Liver (tissue), 9 donors: Measurements from ENCODE around the gene ARHGEF16. TPM values are rescaled to one million over a fixed set of nuclear protein-coding genes. Genes with fewer than 3 reads are reported as not detected.

Experiments used
- DNase-seq: peaks from one replicate; pipeline ENCODE4 v3.0.0-alpha.2; 2017; ENCODE audit warnings: low spot score
- H3K27ac ChIP-seq, 2 donors: one replicate each; pipeline ENCODE4 v1.7.0; 2013; ENCODE audit warnings: inconsistent platforms in 2 of 2, low read length in 2 of 2, control low read depth in 1 of 2, low read depth in 1 of 2, mild to moderate bottlenecking in 1 of 2
- H3K27me3 ChIP-seq, 4 donors: one replicate each; pipeline versions ENCODE4 v1.6.1 to v1.7.0; 2013; ENCODE audit warnings: low read length in 3 of 4, inconsistent platforms in 1 of 4, mild to moderate bottlenecking in 1 of 4, moderate library complexity in 1 of 4; ENCODE audit not compliant: control insufficient read depth in 4 of 4, insufficient read depth in 4 of 4
- H3K36me3 ChIP-seq, 4 donors: one replicate each; pipeline versions ENCODE4 v1.6.1 to v1.7.0; 2013; ENCODE audit warnings: low read length in 3 of 4, mild to moderate bottlenecking in 3 of 4, low read depth in 1 of 4, moderate library complexity in 1 of 4; ENCODE audit not compliant: control insufficient read depth in 4 of 4, insufficient read depth in 3 of 4
- H3K4me1 ChIP-seq, 4 donors: one replicate each; pipeline versions ENCODE4 v1.6.1 to v1.7.0; 2013; ENCODE audit warnings: low read length in 3 of 4, mild to moderate bottlenecking in 3 of 4, moderate library complexity in 1 of 4; ENCODE audit not compliant: control insufficient read depth in 4 of 4, insufficient read depth in 4 of 4
- H3K4me3 ChIP-seq, 3 donors: one replicate each; pipeline versions ENCODE4 v1.6.1 to v1.7.0; 2013; ENCODE audit warnings: low read length in 3 of 3, control low read depth in 1 of 3, low read depth in 1 of 3, mild to moderate bottlenecking in 1 of 3
- H3K9ac ChIP-seq, 2 donors: one replicate each; pipeline ENCODE4 v1.7.0; 2013; ENCODE audit warnings: low read length in 2 of 2, mild to moderate bottlenecking in 2 of 2, moderate library complexity in 2 of 2, control low read depth in 1 of 2, low read depth in 1 of 2
- H3K9me3 ChIP-seq, 4 donors: one replicate each; pipeline versions ENCODE4 v1.6.1 to v1.7.0; 2013; ENCODE audit warnings: low read length in 3 of 4; ENCODE audit not compliant: control insufficient read depth in 4 of 4
- EGR1 ChIP-seq, 2 donors: IDR thresholded peaks; 2 replicates each; pipeline ENCODE4 v1.6.1; 2016 to 2018; ENCODE audit warnings: antibody characterized with exemption in 2 of 2, low read depth in 2 of 2
- FOXA1 ChIP-seq: IDR thresholded peaks from 2 replicates; pipeline ENCODE4 v1.6.1; 2016; ENCODE audit warnings: antibody characterized with exemption
- FOXA2 ChIP-seq: IDR thresholded peaks from 2 replicates; pipeline ENCODE4 v1.6.1; 2016; ENCODE audit warnings: antibody characterized with exemption
- GABPA ChIP-seq, 2 donors: IDR thresholded peaks in 1 of 2; conservative IDR thresholded peaks in 1 of 2; 2 replicates each; pipeline ENCODE4 v1.6.1; 2016; ENCODE audit warnings: antibody characterized with exemption in 2 of 2, mild to moderate bottlenecking in 1 of 2, moderate library complexity in 1 of 2
- HNF4A ChIP-seq, 2 donors: conservative IDR thresholded peaks; 2 replicates each; pipeline ENCODE4 v1.6.1; 2016; ENCODE audit warnings: antibody characterized with exemption in 2 of 2, mild to moderate bottlenecking in 2 of 2
- HNF4G ChIP-seq: IDR thresholded peaks from 2 replicates; pipeline ENCODE4 v1.6.1; 2016; ENCODE audit warnings: antibody characterized with exemption
- NR2F2 ChIP-seq: IDR thresholded peaks from 2 replicates; pipeline ENCODE4 v1.6.1; 2016; ENCODE audit warnings: antibody characterized with exemption
- RAD21 ChIP-seq, 2 donors: IDR thresholded peaks; 2 replicates each; pipeline ENCODE4 v1.6.1; 2016; ENCODE audit warnings: antibody characterized with exemption in 2 of 2, mild to moderate bottlenecking in 2 of 2
- RXRA ChIP-seq, 2 donors: IDR thresholded peaks; 2 replicates each; pipeline ENCODE4 v1.6.1; 2017 to 2018; ENCODE audit warnings: antibody characterized with exemption in 2 of 2, mild to moderate bottlenecking in 1 of 2
- SP1 ChIP-seq: IDR thresholded peaks from 2 replicates; pipeline ENCODE4 v1.6.1; 2018; ENCODE audit warnings: antibody characterized with exemption, mild to moderate bottlenecking
- TAF1 ChIP-seq: conservative IDR thresholded peaks from 2 replicates; pipeline ENCODE4 v1.6.1; 2016; ENCODE audit warnings: antibody characterized with exemption, mild to moderate bottlenecking
- YY1 ChIP-seq: IDR thresholded peaks from 2 replicates; pipeline ENCODE4 v1.6.1; 2016; ENCODE audit warnings: antibody characterized with exemption, mild to moderate bottlenecking
- WGBS: extraction: QIAGEN DNeasy Blood & Tissue Kit; methylation state at CpG from one replicate; pipeline ENCODE4 v1.1.7; 2013; 5-methylcytosine and 5-hydroxymethylcytosine counted together
- polyA plus RNA-seq, 2 donors: library from polyadenylated mRNA; stranded (reverse) in 1 of 2; unstranded in 1 of 2; fragments of 200-250 nt in 1 of 2; fragments of >200 nt in 1 of 2; fragmentation: Nextera tagmentation in 1 of 2; extraction: Ambion mirVana in 1 of 2; gene quantifications; one replicate each; pipeline versions ENCODE4 v1.2.1 to v1.2.3, GENCODE V29; 2013 to 2015
- total RNA-seq, 2 donors: library from RNA; depleted of rRNA; stranded (reverse); fragments of >200 nt; gene quantifications; one replicate each; pipeline ENCODE4 v1.2.3, GENCODE V29; 2014
- TF ChIP-seq, protein P1 (sequence below): fragments of 150-350 bp; IDR thresholded peaks from 2 replicates; pipeline ENCODE4 v1.5.1; 2017; ENCODE audit warnings: improper control_type of control experiment, low read depth, low read length; ENCODE audit not compliant: missing input control
- TF ChIP-seq, protein P2 (sequence below): IDR thresholded peaks from 2 replicates; pipeline ENCODE4 v1.6.1; 2016; ENCODE audit warnings: antibody characterized with exemption
- TF ChIP-seq, protein P3 (sequence below): IDR thresholded peaks from 2 replicates; pipeline ENCODE4 v1.6.1; 2016; ENCODE audit warnings: antibody characterized with exemption
- TF ChIP-seq, protein P4 (sequence below): IDR thresholded peaks from 2 replicates; pipeline ENCODE4 v1.6.1; 2016; ENCODE audit warnings: antibody characterized with exemption, mild to moderate bottlenecking
- donor health status: healthy.
- donor health status: healthy.
- donor health status: healthy.
- donor health status: healthy.
- donor health status: healthy.

The ARHGEF16 gene
- total and polyA plus RNA-seq, 4 donors: 0.65 to 5.6 (median 2.8) TPM

DNA sequence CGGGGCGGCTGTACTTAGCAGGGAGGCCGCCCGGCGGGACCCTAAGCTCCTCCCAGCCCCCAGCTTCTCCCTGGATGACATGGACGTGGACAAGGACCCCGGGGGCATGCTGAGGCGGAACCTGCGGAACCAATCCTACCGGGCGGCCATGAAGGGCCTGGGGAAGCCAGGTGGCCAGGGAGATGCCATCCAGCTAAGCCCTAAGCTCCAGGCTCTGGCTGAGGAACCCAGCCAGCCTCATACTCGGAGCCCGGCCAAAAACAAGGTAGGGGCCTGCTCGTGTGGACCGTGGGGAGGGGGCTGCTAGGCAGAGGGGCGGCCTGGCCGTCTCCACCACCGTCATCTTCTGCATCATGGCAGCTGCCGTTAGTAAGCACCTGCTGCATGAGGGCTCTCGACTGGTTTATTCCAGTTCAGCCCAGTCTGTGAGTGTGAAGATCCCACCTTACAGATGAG lies 9.0 kb downstream of the ARHGEF16 start:
- WGBS: 96% methylated on average over 20 of the region's 20 CpGs
- Histone ChIP-seq H3K4me1 (peaks cover 2 to 10% (median 6%) of the 10 kb centered on the region in 4 donors), H3K36me3 (no peaks in the 10 kb centered on the region), H3K9me3 (no peaks in the 10 kb centered on the region), H3K27ac (no peak overlapping the region), H3K27me3 (no peaks in the 10 kb centered on the region), H3K4me3 (no peak overlapping the region), H3K9ac (no peak overlapping the region)
- DNase-seq: no peak
- TF ChIP-seq SP1 (no peak), FOXA2 (no peak), NR2F2 (no peak)
- TF ChIP-seq, protein P1, sequence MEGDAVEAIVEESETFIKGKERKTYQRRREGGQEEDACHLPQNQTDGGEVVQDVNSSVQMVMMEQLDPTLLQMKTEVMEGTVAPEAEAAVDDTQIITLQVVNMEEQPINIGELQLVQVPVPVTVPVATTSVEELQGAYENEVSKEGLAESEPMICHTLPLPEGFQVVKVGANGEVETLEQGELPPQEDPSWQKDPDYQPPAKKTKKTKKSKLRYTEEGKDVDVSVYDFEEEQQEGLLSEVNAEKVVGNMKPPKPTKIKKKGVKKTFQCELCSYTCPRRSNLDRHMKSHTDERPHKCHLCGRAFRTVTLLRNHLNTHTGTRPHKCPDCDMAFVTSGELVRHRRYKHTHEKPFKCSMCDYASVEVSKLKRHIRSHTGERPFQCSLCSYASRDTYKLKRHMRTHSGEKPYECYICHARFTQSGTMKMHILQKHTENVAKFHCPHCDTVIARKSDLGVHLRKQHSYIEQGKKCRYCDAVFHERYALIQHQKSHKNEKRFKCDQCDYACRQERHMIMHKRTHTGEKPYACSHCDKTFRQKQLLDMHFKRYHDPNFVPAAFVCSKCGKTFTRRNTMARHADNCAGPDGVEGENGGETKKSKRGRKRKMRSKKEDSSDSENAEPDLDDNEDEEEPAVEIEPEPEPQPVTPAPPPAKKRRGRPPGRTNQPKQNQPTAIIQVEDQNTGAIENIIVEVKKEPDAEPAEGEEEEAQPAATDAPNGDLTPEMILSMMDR: no peak
- TF ChIP-seq, protein P2, sequence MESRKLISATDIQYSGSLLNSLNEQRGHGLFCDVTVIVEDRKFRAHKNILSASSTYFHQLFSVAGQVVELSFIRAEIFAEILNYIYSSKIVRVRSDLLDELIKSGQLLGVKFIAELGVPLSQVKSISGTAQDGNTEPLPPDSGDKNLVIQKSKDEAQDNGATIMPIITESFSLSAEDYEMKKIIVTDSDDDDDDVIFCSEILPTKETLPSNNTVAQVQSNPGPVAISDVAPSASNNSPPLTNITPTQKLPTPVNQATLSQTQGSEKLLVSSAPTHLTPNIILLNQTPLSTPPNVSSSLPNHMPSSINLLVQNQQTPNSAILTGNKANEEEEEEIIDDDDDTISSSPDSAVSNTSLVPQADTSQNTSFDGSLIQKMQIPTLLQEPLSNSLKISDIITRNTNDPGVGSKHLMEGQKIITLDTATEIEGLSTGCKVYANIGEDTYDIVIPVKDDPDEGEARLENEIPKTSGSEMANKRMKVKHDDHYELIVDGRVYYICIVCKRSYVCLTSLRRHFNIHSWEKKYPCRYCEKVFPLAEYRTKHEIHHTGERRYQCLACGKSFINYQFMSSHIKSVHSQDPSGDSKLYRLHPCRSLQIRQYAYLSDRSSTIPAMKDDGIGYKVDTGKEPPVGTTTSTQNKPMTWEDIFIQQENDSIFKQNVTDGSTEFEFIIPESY: no peak

DNA sequence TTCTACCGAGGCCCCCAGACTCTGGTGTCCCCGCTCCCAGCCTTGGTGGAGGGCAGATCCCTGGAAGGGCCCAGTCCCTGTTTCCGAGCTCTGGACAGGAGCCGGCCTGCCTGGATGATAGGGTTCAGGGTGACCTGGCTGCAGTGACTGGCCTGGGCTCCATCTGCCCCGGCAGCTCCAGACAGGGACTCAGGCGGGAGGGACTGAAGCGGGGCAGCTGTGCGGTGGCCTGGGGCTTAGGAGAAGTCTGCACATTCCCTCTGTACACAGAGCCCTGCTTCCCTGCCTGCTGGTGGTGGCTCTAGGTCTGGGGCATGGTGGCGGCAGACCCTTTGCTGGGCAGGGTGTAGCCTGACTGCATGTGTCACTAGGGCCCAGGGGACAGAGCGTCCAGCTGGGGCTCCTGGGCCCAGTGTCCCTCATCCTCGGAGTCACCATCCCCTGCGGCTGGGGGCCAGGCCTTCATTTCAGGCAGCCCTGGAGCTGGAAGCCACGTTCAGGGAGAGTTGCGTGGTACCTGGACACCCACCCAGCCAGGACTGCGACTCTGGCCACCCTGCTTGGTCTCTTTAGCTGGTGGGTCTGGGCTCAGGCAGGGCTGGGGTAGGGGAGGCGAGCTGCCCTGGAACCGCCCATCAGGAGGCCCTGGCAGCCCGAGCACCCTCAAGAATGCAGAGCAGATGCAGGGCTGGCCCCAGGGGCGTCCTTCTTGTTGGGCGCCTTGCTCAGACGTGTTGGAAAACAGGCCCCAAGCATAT lies 9.6 kb downstream of the ARHGEF16 start:
- TF ChIP-seq FOXA2: no peak
- TF ChIP-seq, protein P1: no peak
- TF ChIP-seq, protein P3, sequence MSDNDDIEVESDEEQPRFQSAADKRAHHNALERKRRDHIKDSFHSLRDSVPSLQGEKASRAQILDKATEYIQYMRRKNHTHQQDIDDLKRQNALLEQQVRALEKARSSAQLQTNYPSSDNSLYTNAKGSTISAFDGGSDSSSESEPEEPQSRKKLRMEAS: no peak
- TF ChIP-seq TAF1: no peak
- TF ChIP-seq SP1: no peak
- TF ChIP-seq YY1: no peak
- TF ChIP-seq HNF4G: no peak
- TF ChIP-seq GABPA (IDR thresholded peaks at IDR 0.05 in 1 of 2, conservative IDR thresholded peaks at IDR 0.05 in 1 of 2): no peak
- no peak for TF ChIP-seq HNF4A (conservative IDR thresholded peaks at IDR 0.05)
- TF ChIP-seq, protein P2: no peak
- TF ChIP-seq RXRA (IDR thresholded peaks at IDR 0.05): no peak
- TF ChIP-seq EGR1 (IDR thresholded peaks at IDR 0.05; ENCODE audit: low read depth in 2 of 2): no peak
- TF ChIP-seq RAD21 (IDR thresholded peaks at IDR 0.05): no peak
- TF ChIP-seq, protein P4, sequence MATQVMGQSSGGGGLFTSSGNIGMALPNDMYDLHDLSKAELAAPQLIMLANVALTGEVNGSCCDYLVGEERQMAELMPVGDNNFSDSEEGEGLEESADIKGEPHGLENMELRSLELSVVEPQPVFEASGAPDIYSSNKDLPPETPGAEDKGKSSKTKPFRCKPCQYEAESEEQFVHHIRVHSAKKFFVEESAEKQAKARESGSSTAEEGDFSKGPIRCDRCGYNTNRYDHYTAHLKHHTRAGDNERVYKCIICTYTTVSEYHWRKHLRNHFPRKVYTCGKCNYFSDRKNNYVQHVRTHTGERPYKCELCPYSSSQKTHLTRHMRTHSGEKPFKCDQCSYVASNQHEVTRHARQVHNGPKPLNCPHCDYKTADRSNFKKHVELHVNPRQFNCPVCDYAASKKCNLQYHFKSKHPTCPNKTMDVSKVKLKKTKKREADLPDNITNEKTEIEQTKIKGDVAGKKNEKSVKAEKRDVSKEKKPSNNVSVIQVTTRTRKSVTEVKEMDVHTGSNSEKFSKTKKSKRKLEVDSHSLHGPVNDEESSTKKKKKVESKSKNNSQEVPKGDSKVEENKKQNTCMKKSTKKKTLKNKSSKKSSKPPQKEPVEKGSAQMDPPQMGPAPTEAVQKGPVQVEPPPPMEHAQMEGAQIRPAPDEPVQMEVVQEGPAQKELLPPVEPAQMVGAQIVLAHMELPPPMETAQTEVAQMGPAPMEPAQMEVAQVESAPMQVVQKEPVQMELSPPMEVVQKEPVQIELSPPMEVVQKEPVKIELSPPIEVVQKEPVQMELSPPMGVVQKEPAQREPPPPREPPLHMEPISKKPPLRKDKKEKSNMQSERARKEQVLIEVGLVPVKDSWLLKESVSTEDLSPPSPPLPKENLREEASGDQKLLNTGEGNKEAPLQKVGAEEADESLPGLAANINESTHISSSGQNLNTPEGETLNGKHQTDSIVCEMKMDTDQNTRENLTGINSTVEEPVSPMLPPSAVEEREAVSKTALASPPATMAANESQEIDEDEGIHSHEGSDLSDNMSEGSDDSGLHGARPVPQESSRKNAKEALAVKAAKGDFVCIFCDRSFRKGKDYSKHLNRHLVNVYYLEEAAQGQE: no peak
- TF ChIP-seq NR2F2: no peak
- TF ChIP-seq FOXA1: no peak
- Histone ChIP-seq H3K4me1 (peaks cover 2 to 10% (median 6%) of the 10 kb centered on the region in 4 donors), H3K36me3 (no peaks in the 10 kb centered on the region), H3K27me3 (no peaks in the 10 kb centered on the region), H3K27ac (no peak overlapping the region), H3K4me3 (no peak overlapping the region), H3K9ac (no peak overlapping the region), H3K9me3 (no peaks in the 10 kb centered on the region)
- DNase-seq: no peak
- 96% methylated on average over 21 of the region's 21 CpGs for WGBS
